Activated CD4-positive, alpha-beta memory T cell treated with anti-CD3 and anti-CD28 coated beads, Interleukin-2, amount 10 ng/mL, durations not matched to agents 7 days and 5 days (primary cell): ENCODE results near the gene IRF2BPL. TPM values are rescaled to one million over a fixed set of nuclear protein-coding genes. Genes with fewer than 3 reads are reported as not detected.

ENCODE experiments used
- total RNA-seq, 2 experiments: library from RNA; stranded (reverse); gene quantifications; one replicate each; pipeline ENCODE4 v1.2.3, GENCODE V29; 2021

Gene IRF2BPL
- total RNA-seq, 2 experiments from 2014 or later, result 39.0 to 39.3 TPM

Other genes starting within 250 kb of the IRF2BPL start
- 10 to 100 TPM in 1 of 2 experiments, 1 to 10 TPM in 1; 9.9 to 11.0 TPM for gene ANGEL1, start 215.8 kb downstream of the IRF2BPL start, total RNA-seq
- not detected for gene LRRC74A, start 202.3 kb downstream of the IRF2BPL start, total RNA-seq
- 10 to 100 TPM in 1 of 2 experiments, 1 to 10 TPM in 1; 9.6 to 12.8 TPM for gene CIPC, start 69.5 kb upstream of the IRF2BPL start, total RNA-seq
- gene ZDHHC22, start 113.1 kb upstream of the IRF2BPL start, total RNA-seq, result not detected
- gene TMEM63C, start 153.1 kb upstream of the IRF2BPL start, total RNA-seq, result 1 to 10 TPM; 1.5 to 1.9 TPM
- not detected for gene NGB, start 242.5 kb upstream of the IRF2BPL start, total RNA-seq